ENCODE data around the gene CEACAM20.
A peak's percentile ranks its signal among the peaks of the same experiment; 100 is the strongest.

Gene CEACAM20

GRCh38 chr19:44530777-44531176, 1.3 kb upstream of the CEACAM20 start:
- Mint-ChIP-seq H3K27ac (no peak overlapping the region), H3K36me3 (no peaks in the 10 kb centered on the region), H3K4me1 (ENCODE audit: low read depth) (no peaks in the 10 kb centered on the region), H3K27me3 (peaks cover 15% of the 10 kb centered on the region), H3K9me3 (ENCODE audit: low read depth) (peaks cover 9% of the 10 kb centered on the region), H3K4me3 (no peak overlapping the region)

- Mint-ChIP-seq H3K27ac (no peak overlapping the region), H3K4me3 (no peak overlapping the region), H3K9me3 (ENCODE audit: low read depth) (peaks cover 3% of the 10 kb centered on the region), H3K27me3 (peaks cover 12% of the 10 kb centered on the region), H3K36me3 (no peaks in the 10 kb centered on the region), H3K4me1 (ENCODE audit: low read depth) (no peaks in the 10 kb centered on the region)
Observed at GRCh38 chr19:44527554-44527953, 1.9 kb downstream of the CEACAM20 start.

- no peak overlapping the region for H3K4me3 Mint-ChIP-seq
- peaks cover 12% of the 10 kb centered on the region for H3K27me3 Mint-ChIP-seq
- peaks cover 3% of the 10 kb centered on the region for H3K9me3 Mint-ChIP-seq (ENCODE audit: low read depth)
- H3K36me3 Mint-ChIP-seq: no peaks in the 10 kb centered on the region
- no peak overlapping the region for H3K27ac Mint-ChIP-seq
- no peaks in the 10 kb centered on the region for H3K4me1 Mint-ChIP-seq (ENCODE audit: low read depth)
Observed at GRCh38 chr19:44525721-44526430, 3.6 kb downstream of the CEACAM20 start.

GRCh38 chr19:44521370-44521769, 8.1 kb downstream of the CEACAM20 start:
- Mint-ChIP-seq H3K4me1 (ENCODE audit: low read depth) (no peaks in the 10 kb centered on the region), H3K36me3 (no peaks in the 10 kb centered on the region), H3K27ac (no peak overlapping the region), H3K27me3 (peaks cover 4% of the 10 kb centered on the region), H3K4me3 (no peak overlapping the region), H3K9me3 (ENCODE audit: low read depth) (peaks cover 3% of the 10 kb centered on the region)

GRCh38 chr19:44517146-44517545, 12.3 kb downstream of the CEACAM20 start:
- H3K36me3 Mint-ChIP-seq: peaks cover 3% of the 10 kb centered on the region
- no peak overlapping the region for H3K4me3 Mint-ChIP-seq
- H3K27ac Mint-ChIP-seq: no peak overlapping the region
- peaks cover 2% of the 10 kb centered on the region for H3K27me3 Mint-ChIP-seq
- no peaks in the 10 kb centered on the region for H3K9me3 Mint-ChIP-seq (ENCODE audit: low read depth)
- no peaks in the 10 kb centered on the region for H3K4me1 Mint-ChIP-seq (ENCODE audit: low read depth)

- Mint-ChIP-seq H3K4me3 (no peak overlapping the region), H3K27me3 (peaks cover 2% of the 10 kb centered on the region), H3K27ac (no peak overlapping the region), H3K4me1 (ENCODE audit: low read depth) (no peaks in the 10 kb centered on the region), H3K36me3 (peaks cover 3% of the 10 kb centered on the region), H3K9me3 (ENCODE audit: low read depth) (no peaks in the 10 kb centered on the region)
Observed at GRCh38 chr19:44515907-44516306, 13.6 kb downstream of the CEACAM20 start.

- no peak overlapping the region for H3K4me3 Mint-ChIP-seq
- H3K4me1 Mint-ChIP-seq (ENCODE audit: low read depth): no peaks in the 10 kb centered on the region
- H3K27me3 Mint-ChIP-seq: peaks cover 8% of the 10 kb centered on the region
- peaks cover 3% of the 10 kb centered on the region for H3K36me3 Mint-ChIP-seq
- H3K27ac Mint-ChIP-seq: no peak overlapping the region
- H3K9me3 Mint-ChIP-seq (ENCODE audit: low read depth): peaks cover 4% of the 10 kb centered on the region
Observed at GRCh38 chr19:44515031-44515430, 14.4 kb downstream of the CEACAM20 start.

GRCh38 chr19:44512326-44513298, 16.9 kb downstream of the CEACAM20 start:
- peaks cover 20% of the 10 kb centered on the region for H3K27me3 Mint-ChIP-seq
- H3K4me3 Mint-ChIP-seq: no peak overlapping the region
- peaks cover 12% of the 10 kb centered on the region for H3K36me3 Mint-ChIP-seq
- H3K9me3 Mint-ChIP-seq (ENCODE audit: low read depth): peaks cover 19% of the 10 kb centered on the region
- H3K27ac Mint-ChIP-seq: no peak overlapping the region
- H3K4me1 Mint-ChIP-seq (ENCODE audit: low read depth): no peaks in the 10 kb centered on the region

- Mint-ChIP-seq H3K9me3 (ENCODE audit: low read depth) (peaks cover 27% of the 10 kb centered on the region), H3K27ac (no peak overlapping the region), H3K36me3 (peaks cover 24% of the 10 kb centered on the region), H3K4me3 (no peak overlapping the region), H3K4me1 (ENCODE audit: low read depth) (no peaks in the 10 kb centered on the region), H3K27me3 (peaks cover 32% of the 10 kb centered on the region)
Observed at GRCh38 chr19:44509478-44509877, 20.0 kb downstream of the CEACAM20 start.

- peaks cover 4% of the 10 kb centered on the region for H3K27me3 Mint-ChIP-seq
- peaks cover 28% of the 10 kb centered on the region for H3K4me1 Mint-ChIP-seq (ENCODE audit: low read depth)
- H3K9me3 Mint-ChIP-seq (ENCODE audit: low read depth): peaks cover 22% of the 10 kb centered on the region
- H3K4me3 Mint-ChIP-seq: peak within 1 kb of the TSS; percentile 91
- peak within 1 kb of the TSS; percentile 93 for H3K27ac Mint-ChIP-seq
- peaks cover 38% of the 10 kb centered on the region for H3K36me3 Mint-ChIP-seq
Observed at GRCh38 chr19:44499962-44500949, 29.2 kb downstream of the CEACAM20 start, which contains the start of gene ZNF180. TSS of gene ZNF180 (minus strand) at chr19:44500522. CDS start at chr19:44497334, 3,188 bp downstream.

GRCh38 chr19:44499559-44499958, 29.9 kb downstream of the CEACAM20 start:
- peak overlapping the region; percentile 93 for H3K27ac Mint-ChIP-seq
- H3K36me3 Mint-ChIP-seq: peaks cover 42% of the 10 kb centered on the region
- H3K4me1 Mint-ChIP-seq (ENCODE audit: low read depth): peaks cover 30% of the 10 kb centered on the region
- H3K4me3 Mint-ChIP-seq: peak overlapping the region; percentile 91
- H3K27me3 Mint-ChIP-seq: peaks cover 2% of the 10 kb centered on the region
- H3K9me3 Mint-ChIP-seq (ENCODE audit: low read depth): peaks cover 25% of the 10 kb centered on the region

GRCh38 chr19:44498988-44499387, 30.5 kb downstream of the CEACAM20 start:
- peaks cover 25% of the 10 kb centered on the region for H3K9me3 Mint-ChIP-seq (ENCODE audit: low read depth)
- peaks cover 2% of the 10 kb centered on the region for H3K27me3 Mint-ChIP-seq

GRCh38 chr19:44496711-44497110, 32.8 kb downstream of the CEACAM20 start:
- Mint-ChIP-seq H3K9me3 (ENCODE audit: low read depth) (peaks cover 22% of the 10 kb centered on the region), H3K27me3 (no peaks in the 10 kb centered on the region), H3K4me1 (ENCODE audit: low read depth) (peaks cover 30% of the 10 kb centered on the region), H3K4me3 (peak overlapping the region; percentile 40), H3K27ac (no peak overlapping the region), H3K36me3 (peaks cover 65% of the 10 kb centered on the region)

More at GRCh38 chr19:44498988-44499387, 30.5 kb downstream of the CEACAM20 start:
- Mint-ChIP-seq H3K27ac (no peak overlapping the region), H3K36me3 (peaks cover 47% of the 10 kb centered on the region), H3K4me3 (peak overlapping the region; percentile 91), H3K4me1 (ENCODE audit: low read depth) (peaks cover 30% of the 10 kb centered on the region)
